ENCODE measurements around the gene INPP5D. TPM values are rescaled to one million over a fixed set of nuclear protein-coding genes. Genes with fewer than 3 reads are reported as not detected.

Gene INPP5D
- total RNA-seq, 2 donors from 2014 or later = 6.5 to 7.1 TPM

- no peaks in the 10 kb centered on the region for H3K4me1 ChIP-seq
- no peaks in the 10 kb centered on the region for H3K36me3 ChIP-seq
- no peak overlapping the region for H3K9ac ChIP-seq (ENCODE audit: low read depth in 2 of 2, low read length in 2 of 2)
- H3K27ac ChIP-seq = no peak overlapping the region
- TF ChIP-seq CTCF (IDR thresholded peaks at IDR 0.05) = no peak
- no peaks in the 10 kb centered on the region for H3K9me3 ChIP-seq
- intact Hi-C loops (cut with DNase I) = loop anchor here (5.0 kb wide), 1 partner anchor 182 kb away; no protein-coding TSS in a partner anchor
- no peak overlapping the region for H3K4me3 ChIP-seq
- DNase-seq = no peak
- H3K27me3 ChIP-seq = no peaks in the 10 kb centered on the region
These were observed 25.9 kb upstream of the INPP5D start for GRCh38 chr2:233034091-233034882.

- no peaks in the 10 kb centered on the region for H3K4me1 ChIP-seq
- no peak overlapping the region for H3K9ac ChIP-seq (ENCODE audit: low read depth in 2 of 2, low read length in 2 of 2)
- TF ChIP-seq CTCF (IDR thresholded peaks at IDR 0.05) = no peak
- no peak for DNase-seq
- H3K27ac ChIP-seq = no peak overlapping the region
- no peaks in the 10 kb centered on the region for H3K9me3 ChIP-seq
- intact Hi-C loops (cut with DNase I) = no loop called here
- H3K4me3 ChIP-seq = no peak overlapping the region
- no peaks in the 10 kb centered on the region for H3K27me3 ChIP-seq
- no peaks in the 10 kb centered on the region for H3K36me3 ChIP-seq
These were observed 24.5 kb upstream of the INPP5D start for GRCh38 chr2:233035426-233036161.

- Histone ChIP-seq H3K27ac (no peak overlapping the region), H3K27me3 (no peaks in the 10 kb centered on the region), H3K36me3 (no peaks in the 10 kb centered on the region), H3K4me1 (no peaks in the 10 kb centered on the region), H3K9ac (ENCODE audit: low read depth in 2 of 2, low read length in 2 of 2) (no peak overlapping the region), H3K4me3 (no peak overlapping the region), H3K9me3 (no peaks in the 10 kb centered on the region)
- intact Hi-C loops (cut with DNase I) = no loop called here
- no peak for DNase-seq
- no peak for TF ChIP-seq CTCF (IDR thresholded peaks at IDR 0.05)
These were observed 23.8 kb upstream of the INPP5D start for GRCh38 chr2:233036162-233036838.

- H3K4me1 ChIP-seq = no peaks in the 10 kb centered on the region
- intact Hi-C loops (cut with DNase I) = no loop called here
- no peak for TF ChIP-seq CTCF (IDR thresholded peaks at IDR 0.05)
- H3K9me3 ChIP-seq = no peaks in the 10 kb centered on the region
- DNase-seq = no peak
- H3K27ac ChIP-seq = no peak overlapping the region
- H3K36me3 ChIP-seq = no peaks in the 10 kb centered on the region
- no peak overlapping the region for H3K9ac ChIP-seq (ENCODE audit: low read depth in 2 of 2, low read length in 2 of 2)
- H3K27me3 ChIP-seq = no peaks in the 10 kb centered on the region
- no peak overlapping the region for H3K4me3 ChIP-seq
These were observed 23.1 kb upstream of the INPP5D start for GRCh38 chr2:233037078-233037477.

GRCh38 chr2:233039212-233039845 is 20.8 kb upstream of the INPP5D start:
- no peaks in the 10 kb centered on the region for H3K36me3 ChIP-seq
- DNase-seq = no peak
- H3K27ac ChIP-seq = no peak overlapping the region
- TF ChIP-seq CTCF (IDR thresholded peaks at IDR 0.05) = no peak
- H3K9me3 ChIP-seq = no peaks in the 10 kb centered on the region
- no peaks in the 10 kb centered on the region for H3K27me3 ChIP-seq
- no peak overlapping the region for H3K9ac ChIP-seq (ENCODE audit: low read depth in 2 of 2, low read length in 2 of 2)
- intact Hi-C loops (cut with DNase I) = no loop called here
- H3K4me3 ChIP-seq = no peak overlapping the region
- H3K4me1 ChIP-seq = no peaks in the 10 kb centered on the region
